NCI-H1694 (cell line): ENCODE data around the gene SLC4A5.
A peak's percentile ranks its signal among the peaks of the same experiment; 100 is the strongest.
"Not testable (repeated sequence)": the region's sequence is repeated elsewhere in the genome, so short reads cannot be mapped to it uniquely, and the experiment has no call there.

Source experiments
- DNase-seq: peaks from one replicate; lab custom pipeline; 2025; lab: John Stamatoyannopoulos, UW

SLC4A5 gene

GRCh38 chr2:74199275-74199701, 143.9 kb downstream of the SLC4A5 start:
- no peak for DNase-seq

- DNase-seq, result peak; percentile 96
These were observed 144.5 kb downstream of the SLC4A5 start, which contains the start of gene MTHFD2 for GRCh38 chr2:74198461-74199274. Gene MTHFD2, plus strand, starts transcription at chr2:74198615. Its CDS starts 27 bp downstream, at chr2:74198642.

- no peak for DNase-seq
These were observed 145.2 kb downstream of the SLC4A5 start for GRCh38 chr2:74198023-74198460.

GRCh38 chr2:74197049-74197448, 146.2 kb downstream of the SLC4A5 start:
- no peak for DNase-seq

- DNase-seq, result no peak
These were observed 148.4 kb downstream of the SLC4A5 start for GRCh38 chr2:74194799-74195198.

GRCh38 chr2:74191596-74192380, 151.4 kb downstream of the SLC4A5 start:
- DNase-seq, result no peak

- no peak for DNase-seq
These were observed 154.5 kb downstream of the SLC4A5 start for GRCh38 chr2:74188696-74189095.

- peak; percentile 75 for DNase-seq
These were observed 155.1 kb downstream of the SLC4A5 start for GRCh38 chr2:74188018-74188601.

GRCh38 chr2:74186706-74187105, 156.5 kb downstream of the SLC4A5 start:
- not testable (repeated sequence) for DNase-seq

- no peak for DNase-seq
These were observed 157.2 kb downstream of the SLC4A5 start for GRCh38 chr2:74186038-74186437.

GRCh38 chr2:74183878-74184277, 159.3 kb downstream of the SLC4A5 start:
- no peak for DNase-seq

- DNase-seq, result peak; percentile 94
These were observed 161.5 kb downstream of the SLC4A5 start for GRCh38 chr2:74181739-74182138.

- no peak for DNase-seq
These were observed 164.0 kb downstream of the SLC4A5 start for GRCh38 chr2:74179063-74179865.

- peak; percentile 98 for DNase-seq
These were observed 164.8 kb downstream of the SLC4A5 start, which contains the start of gene MOB1A for GRCh38 chr2:74178211-74179062. Gene MOB1A, minus strand, starts transcription at chr2:74178879. Its CDS starts 205 bp downstream, at chr2:74178674.

GRCh38 chr2:74177696-74178095, 165.5 kb downstream of the SLC4A5 start:
- DNase-seq, result no peak

- no peak for DNase-seq
These were observed 168.3 kb downstream of the SLC4A5 start for GRCh38 chr2:74174909-74175308.

- no peak for DNase-seq
These were observed 174.5 kb downstream of the SLC4A5 start for GRCh38 chr2:74168739-74169138.
